ENCODE data around the gene ARPC5L.

Gene ARPC5L

GRCh38 chr9:124846969-124847368 is 15.0 kb upstream of the ARPC5L start:
- Histone ChIP-seq H3K27me3 (peaks cover 3% of the 10 kb centered on the region), H3K36me3 (no peaks in the 10 kb centered on the region), H3K27ac (no peak overlapping the region), H3K4me1 (ENCODE audit: control insufficient read depth in 1 of 2, insufficient read depth in 1 of 2, low read depth in 1 of 2, low read length in 1 of 2) (no peaks in the 10 kb centered on the region), H3K9me3 (no peaks in the 10 kb centered on the region), H3K4me3 (ENCODE audit: low read depth in 1 of 2, low read length in 1 of 2) (no peak overlapping the region)
- TF ChIP-seq CTCF (IDR thresholded peaks at IDR 0.05): no peak

- TF ChIP-seq CTCF (IDR thresholded peaks at IDR 0.05): no peak
- H3K36me3 ChIP-seq: no peaks in the 10 kb centered on the region
- H3K4me3 ChIP-seq (ENCODE audit: low read depth in 1 of 2, low read length in 1 of 2): no peak overlapping the region
- H3K27me3 ChIP-seq: peaks cover 15% of the 10 kb centered on the region
- peaks cover 10% of the 10 kb centered on the region in 2 experiments for H3K4me1 ChIP-seq (ENCODE audit: control insufficient read depth in 1 of 2, insufficient read depth in 1 of 2, low read depth in 1 of 2, low read length in 1 of 2)
- no peak overlapping the region for H3K27ac ChIP-seq
- H3K9me3 ChIP-seq: no peaks in the 10 kb centered on the region
These were observed 12.1 kb upstream of the ARPC5L start for GRCh38 chr9:124849801-124850200.

GRCh38 chr9:124852121-124852828 is 9.7 kb upstream of the ARPC5L start:
- Histone ChIP-seq H3K9me3 (no peaks in the 10 kb centered on the region), H3K4me3 (ENCODE audit: low read depth in 1 of 2, low read length in 1 of 2) (peak overlapping the region in 1 of 2 experiments; percentile 56), H3K36me3 (peaks cover 9% of the 10 kb centered on the region), H3K4me1 (ENCODE audit: control insufficient read depth in 1 of 2, insufficient read depth in 1 of 2, low read depth in 1 of 2, low read length in 1 of 2) (peaks cover 10% of the 10 kb centered on the region in 2 experiments), H3K27ac (no peak overlapping the region), H3K27me3 (peaks cover 15% of the 10 kb centered on the region)
- no peak for TF ChIP-seq CTCF (IDR thresholded peaks at IDR 0.05)

GRCh38 chr9:124852829-124853531 is 8.9 kb upstream of the ARPC5L start, which contains the start of gene WDR38:
WDR38 (plus strand) TSS chr9:124853460; CDS start chr9:124853532, 72 bp downstream.
- Histone ChIP-seq H3K4me3 (ENCODE audit: low read depth in 1 of 2, low read length in 1 of 2) (peak within 1 kb of the TSS; percentile 56 to 74), H3K36me3 (peaks cover 16% of the 10 kb centered on the region), H3K4me1 (ENCODE audit: control insufficient read depth in 1 of 2, insufficient read depth in 1 of 2, low read depth in 1 of 2, low read length in 1 of 2) (peaks cover 10% of the 10 kb centered on the region in 2 experiments), H3K27me3 (peaks cover 15% of the 10 kb centered on the region), H3K9me3 (no peaks in the 10 kb centered on the region), H3K27ac (no peak within 1 kb of the TSS)
- peak; percentile 94 for TF ChIP-seq CTCF (IDR thresholded peaks at IDR 0.05)

GRCh38 chr9:124853605-124854143 is 8.3 kb upstream of the ARPC5L start:
- H3K4me3 ChIP-seq (ENCODE audit: low read depth in 1 of 2, low read length in 1 of 2): peak overlapping the region; percentile 56 to 74

More at GRCh38 chr9:124853605-124854143, 8.3 kb upstream of the ARPC5L start:
- TF ChIP-seq CTCF (IDR thresholded peaks at IDR 0.05): no peak
- no peaks in the 10 kb centered on the region for H3K9me3 ChIP-seq
- peaks cover 15% of the 10 kb centered on the region for H3K27me3 ChIP-seq
- peaks cover 10% of the 10 kb centered on the region in 2 experiments for H3K4me1 ChIP-seq (ENCODE audit: control insufficient read depth in 1 of 2, insufficient read depth in 1 of 2, low read depth in 1 of 2, low read length in 1 of 2)
- H3K36me3 ChIP-seq: peaks cover 23% of the 10 kb centered on the region
- no peak overlapping the region for H3K27ac ChIP-seq

All from neutrophil (primary cell).